Hepatic stellate cell (primary cell): Measurements from ENCODE around the gene MTRR.
A peak's percentile ranks its signal among the peaks of the same experiment; 100 is the strongest.
"Not testable (repeated sequence)": the region's sequence is repeated elsewhere in the genome, so short reads cannot be mapped to it uniquely, and the experiment has no call there.

Experiments
- DNase-seq: peaks from one replicate; pipeline ENCODE4 v3.0.0; 2011; ENCODE audit warnings: low spot score

MTRR gene

GRCh38 chr5:7897014-7897600 is 28.2 kb downstream of the MTRR start:
- peak; percentile 36 for DNase-seq

- no peak for DNase-seq
Observed at GRCh38 chr5:7902201-7902600, 33.3 kb downstream of the MTRR start.

- DNase-seq = no peak
Observed at GRCh38 chr5:7902666-7903625, 34.0 kb downstream of the MTRR start.

GRCh38 chr5:7904170-7904569 is 35.2 kb downstream of the MTRR start:
- DNase-seq = peak; percentile 38

- no peak for DNase-seq
Observed at GRCh38 chr5:7907612-7908011, 38.7 kb downstream of the MTRR start.

- no peak for DNase-seq
Observed at GRCh38 chr5:7908317-7908716, 39.4 kb downstream of the MTRR start.

- DNase-seq = no peak
Observed at GRCh38 chr5:7910738-7911428, 41.9 kb downstream of the MTRR start.

- not testable (repeated sequence) for DNase-seq
Observed at GRCh38 chr5:7911429-7911771, 42.5 kb downstream of the MTRR start.

- DNase-seq = no peak
Observed at GRCh38 chr5:7916171-7916804, 47.3 kb downstream of the MTRR start.

GRCh38 chr5:7917130-7918123 is 48.5 kb downstream of the MTRR start:
- no peak for DNase-seq

- DNase-seq = peak; percentile 74
Observed at GRCh38 chr5:7925961-7926695, 57.2 kb downstream of the MTRR start.

- DNase-seq = no peak
Observed at GRCh38 chr5:7926720-7927119, 57.8 kb downstream of the MTRR start.

- DNase-seq = peak; percentile 59
Observed at GRCh38 chr5:7927466-7928375, 58.8 kb downstream of the MTRR start.

- no peak for DNase-seq
Observed at GRCh38 chr5:7930011-7930410, 61.1 kb downstream of the MTRR start.

- no peak for DNase-seq
Observed at GRCh38 chr5:7941692-7942091, 72.7 kb downstream of the MTRR start.

- no peak for DNase-seq
Observed at GRCh38 chr5:7947301-7947700, 78.4 kb downstream of the MTRR start.
